HG03457 (cell line): ENCODE measurements around the gene TADA1.
"Not testable (repeated sequence)": the region's sequence is repeated elsewhere in the genome, so short reads cannot be mapped to it uniquely, and the experiment has no call there.

Experiments used
- ATAC-seq: cut with Tn5 transposase; IDR thresholded peaks from one replicate; pipeline ENCODE4 v1.9.1; 2021; ENCODE audit warnings: moderate number of reproducible peaks; ENCODE audit not compliant: unreplicated experiment

Gene TADA1

GRCh38 chr1:166895766-166896165 is 19.7 kb upstream of the TADA1 start:
- ATAC-seq, result no peak

- no peak for ATAC-seq
Observed at GRCh38 chr1:166889776-166890175, 13.7 kb upstream of the TADA1 start.

GRCh38 chr1:166888373-166889111 is 12.5 kb upstream of the TADA1 start:
- ATAC-seq, result no peak

GRCh38 chr1:166884971-166885370 is 8.9 kb upstream of the TADA1 start:
- no peak for ATAC-seq

GRCh38 chr1:166884040-166884642 is 8.1 kb upstream of the TADA1 start:
- ATAC-seq, result no peak

GRCh38 chr1:166882893-166883292 is 6.8 kb upstream of the TADA1 start:
- ATAC-seq, result no peak

GRCh38 chr1:166878173-166878917 is 2.3 kb upstream of the TADA1 start:
- not testable (repeated sequence) for ATAC-seq

GRCh38 chr1:166876540-166876838 is 425 bp upstream of the TADA1 start:
- peak; percentile 7 for ATAC-seq

GRCh38 chr1:166875302-166875733 is 746 bp downstream of the TADA1 start:
- no peak for ATAC-seq

- ATAC-seq, result no peak
Observed at GRCh38 chr1:166874464-166874863, 1.6 kb downstream of the TADA1 start.

- no peak for ATAC-seq
Observed at GRCh38 chr1:166870584-166870983, 5.5 kb downstream of the TADA1 start.

GRCh38 chr1:166869318-166870099 is 6.6 kb downstream of the TADA1 start:
- ATAC-seq, result no peak

- ATAC-seq, result no peak
Observed at GRCh38 chr1:166868639-166869038, 7.4 kb downstream of the TADA1 start.

- no peak for ATAC-seq
Observed at GRCh38 chr1:166865926-166866325, 10.1 kb downstream of the TADA1 start.

GRCh38 chr1:166859597-166859996 is 16.5 kb downstream of the TADA1 start:
- no peak for ATAC-seq

GRCh38 chr1:166858726-166859419 is 17.2 kb downstream of the TADA1 start:
- ATAC-seq, result no peak

- ATAC-seq, result no peak
Observed at GRCh38 chr1:166857995-166858394, 18.1 kb downstream of the TADA1 start.

- ATAC-seq, result no peak
Observed at GRCh38 chr1:166855558-166855957, 20.5 kb downstream of the TADA1 start.

GRCh38 chr1:166852918-166853317 is 23.1 kb downstream of the TADA1 start:
- ATAC-seq, result no peak

- no peak for ATAC-seq
Observed at GRCh38 chr1:166849135-166849534, 26.9 kb downstream of the TADA1 start.

- ATAC-seq, result no peak
Observed at GRCh38 chr1:166848193-166848592, 27.9 kb downstream of the TADA1 start.
